ENCODE results near the gene LRRC4.

LRRC4 gene

GRCh38 chr7:128029405-128029995, 1.7 kb downstream of the LRRC4 start:
- no peak for DNase-seq

- DNase-seq = no peak
Measured at GRCh38 chr7:128027485-128027980, 3.7 kb downstream of the LRRC4 start.

GRCh38 chr7:128026551-128026950, 4.7 kb downstream of the LRRC4 start:
- no peak for DNase-seq

- no peak for DNase-seq
Measured at GRCh38 chr7:128025819-128026218, 5.4 kb downstream of the LRRC4 start.

- no peak for DNase-seq
Measured at GRCh38 chr7:128025380-128025779, 5.9 kb downstream of the LRRC4 start.

- DNase-seq = no peak
Measured at GRCh38 chr7:128024151-128024550, 7.1 kb downstream of the LRRC4 start.

- DNase-seq = no peak
Measured at GRCh38 chr7:128022631-128023532, 8.4 kb downstream of the LRRC4 start.

- no peak for DNase-seq
Measured at GRCh38 chr7:128021366-128021765, 9.9 kb downstream of the LRRC4 start.

GRCh38 chr7:128020159-128020558, 11.1 kb downstream of the LRRC4 start:
- DNase-seq = no peak

GRCh38 chr7:128019288-128019687, 11.9 kb downstream of the LRRC4 start:
- no peak for DNase-seq

- no peak for DNase-seq
Measured at GRCh38 chr7:128017862-128018845, 13.1 kb downstream of the LRRC4 start.

GRCh38 chr7:128017460-128017859, 13.8 kb downstream of the LRRC4 start:
- DNase-seq = no peak

GRCh38 chr7:128014811-128015210, 16.4 kb downstream of the LRRC4 start:
- no peak for DNase-seq

- DNase-seq = no peak
Measured at GRCh38 chr7:128011131-128011661, 20.0 kb downstream of the LRRC4 start.

- DNase-seq = no peak
Measured at GRCh38 chr7:128010391-128011127, 20.7 kb downstream of the LRRC4 start.

GRCh38 chr7:128008744-128009143, 22.5 kb downstream of the LRRC4 start:
- no peak for DNase-seq

GRCh38 chr7:128008141-128008540, 23.1 kb downstream of the LRRC4 start:
- DNase-seq = no peak

- DNase-seq = no peak
Measured at GRCh38 chr7:128007303-128007680, 23.9 kb downstream of the LRRC4 start.

GRCh38 chr7:128006550-128007302, 24.5 kb downstream of the LRRC4 start:
- no peak for DNase-seq

- DNase-seq = no peak
Measured at GRCh38 chr7:128005759-128006159, 25.5 kb downstream of the LRRC4 start.

- DNase-seq = no peak
Measured at GRCh38 chr7:128005117-128005516, 26.1 kb downstream of the LRRC4 start.

All from GOT3 (cell line).